Measurements from ENCODE around the gene LTBP1. TPM values are rescaled to one million over a fixed set of nuclear protein-coding genes. Genes with fewer than 3 reads are reported as not detected.

Gene LTBP1
- total RNA-seq, 2 experiments from 2014 or later: 0.06 TPM; not detected in 1

DNA sequence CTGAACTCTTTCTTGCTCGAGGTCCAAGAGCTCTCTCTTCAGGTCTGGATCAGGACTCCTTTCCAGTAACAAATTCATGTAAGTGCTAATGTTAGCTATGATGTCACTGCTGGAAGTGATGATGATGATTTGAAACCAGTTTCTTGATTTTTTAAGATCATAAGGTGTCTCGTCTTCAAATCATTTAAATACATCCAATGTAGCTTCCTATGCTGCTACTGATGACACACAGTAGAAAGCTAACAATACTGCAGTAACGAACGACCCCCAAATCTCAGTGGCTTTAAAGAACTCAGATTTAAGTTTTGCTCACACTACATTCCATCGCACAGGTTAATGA lies 13.0 kb upstream of the LTBP1 start:
- no peaks in the 10 kb centered on the region for H3K27me3 ChIP-seq (ENCODE audit: control insufficient read depth in 1 of 2, insufficient read depth in 2 of 2, low read length in 2 of 2)
- POLR2A ChIA-PET: no interaction called here
- no peak overlapping the region for H3K4me3 Mint-ChIP-seq
- no peak overlapping the region for H3K27ac ChIP-seq (ENCODE audit: low read depth in 1 of 2, low read length in 2 of 2)
- intact Hi-C loops (cut with DNase I, micrococcal nuclease): no loop called here
- ATAC-seq (ENCODE audit: poor library complexity): no peak
- no peaks in the 10 kb centered on the region for H3K9me3 Mint-ChIP-seq
- no peak overlapping the region for H3K27ac Mint-ChIP-seq
- H3K9me3 ChIP-seq (ENCODE audit: control insufficient read depth in 1 of 2, insufficient read depth in 1 of 2, low read length in 2 of 2): no peaks in the 10 kb centered on the region
- no peaks in the 10 kb centered on the region for H3K36me3 ChIP-seq (ENCODE audit: insufficient read depth, low read length)
- CTCF ChIA-PET: no interaction called here
- DNase-seq: no peak
- peaks cover 12% of the 10 kb centered on the region for H3K27me3 Mint-ChIP-seq
- no peak for TF ChIP-seq CTCF (IDR thresholded peaks at IDR 0.05)
- H3K36me3 Mint-ChIP-seq (ENCODE audit: low read depth): no peaks in the 10 kb centered on the region
- H3K4me1 Mint-ChIP-seq (ENCODE audit: low read depth): no peaks in the 10 kb centered on the region
- H3K4me1 ChIP-seq (ENCODE audit: insufficient read depth, low read length): no peaks in the 10 kb centered on the region
- no peak overlapping the region for H3K4me3 ChIP-seq (ENCODE audit: low read length)

GRCh38 chr2:32937602-32938448 lies 8.9 kb upstream of the LTBP1 start:
- Mint-ChIP-seq H3K27me3 (peaks cover 13% of the 10 kb centered on the region), H3K9me3 (no peaks in the 10 kb centered on the region), H3K27ac (no peak overlapping the region), H3K4me1 (ENCODE audit: low read depth) (no peaks in the 10 kb centered on the region), H3K36me3 (ENCODE audit: low read depth) (no peaks in the 10 kb centered on the region), H3K4me3 (no peak overlapping the region)
- no peak for TF ChIP-seq CTCF (IDR thresholded peaks at IDR 0.05)
- no peaks in the 10 kb centered on the region for H3K9me3 ChIP-seq (ENCODE audit: control insufficient read depth in 1 of 2, insufficient read depth in 1 of 2, low read length in 2 of 2)
- intact Hi-C loops (cut with DNase I, micrococcal nuclease): no loop called here
- no peak overlapping the region for H3K27ac ChIP-seq (ENCODE audit: low read depth in 1 of 2, low read length in 2 of 2)
- ATAC-seq (ENCODE audit: poor library complexity) (no peak), DNase-seq (no peak)
- H3K27me3 ChIP-seq (ENCODE audit: control insufficient read depth in 1 of 2, insufficient read depth in 2 of 2, low read length in 2 of 2): no peaks in the 10 kb centered on the region
- H3K4me3 ChIP-seq (ENCODE audit: low read length): no peak overlapping the region
- H3K4me1 ChIP-seq (ENCODE audit: insufficient read depth, low read length): no peaks in the 10 kb centered on the region
- ChIA-PET CTCF (no interaction called here), POLR2A (no interaction called here)
- H3K36me3 ChIP-seq (ENCODE audit: insufficient read depth, low read length): no peaks in the 10 kb centered on the region

DNA sequence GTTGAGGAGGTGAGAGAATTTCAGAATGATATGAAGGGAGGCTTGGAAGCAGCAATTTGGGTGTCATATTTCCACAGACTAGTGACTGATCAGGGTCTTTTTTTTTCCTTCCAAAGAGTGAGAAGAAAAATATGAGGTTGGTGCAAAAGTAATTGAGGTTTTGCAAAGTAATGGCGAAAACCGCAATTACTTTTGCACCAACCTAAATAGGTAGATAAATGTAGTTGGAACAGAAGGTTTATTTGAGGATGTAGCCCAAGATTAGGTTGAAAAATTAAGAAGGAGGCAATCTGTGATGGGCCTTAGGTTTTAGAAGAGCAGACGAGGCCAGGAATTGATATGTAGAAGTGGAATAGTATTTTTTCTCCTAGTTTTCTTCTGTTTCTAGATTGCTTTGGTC lies 7.8 kb upstream of the LTBP1 start:
- H3K4me3 Mint-ChIP-seq: no peak overlapping the region
- no peak for TF ChIP-seq CTCF (IDR thresholded peaks at IDR 0.05)

More for the DNA sequence above, 7.8 kb upstream of the LTBP1 start:
- ATAC-seq (ENCODE audit: poor library complexity) (no peak), DNase-seq (no peak)
- H3K27ac ChIP-seq (ENCODE audit: low read depth in 1 of 2, low read length in 2 of 2): no peak overlapping the region
- no peaks in the 10 kb centered on the region for H3K27me3 ChIP-seq (ENCODE audit: control insufficient read depth in 1 of 2, insufficient read depth in 2 of 2, low read length in 2 of 2)
- H3K27me3 Mint-ChIP-seq: peaks cover 13% of the 10 kb centered on the region
- no peaks in the 10 kb centered on the region for H3K9me3 Mint-ChIP-seq
- intact Hi-C loops (cut with DNase I, micrococcal nuclease): no loop called here
- no peaks in the 10 kb centered on the region for H3K4me1 ChIP-seq (ENCODE audit: insufficient read depth, low read length)
- ChIA-PET CTCF (no interaction called here), POLR2A (no interaction called here)
- H3K27ac Mint-ChIP-seq: no peak overlapping the region
- H3K9me3 ChIP-seq (ENCODE audit: control insufficient read depth in 1 of 2, insufficient read depth in 1 of 2, low read length in 2 of 2): no peaks in the 10 kb centered on the region
- H3K4me3 ChIP-seq (ENCODE audit: low read length): no peak overlapping the region
- no peaks in the 10 kb centered on the region for H3K36me3 Mint-ChIP-seq (ENCODE audit: low read depth)
- H3K36me3 ChIP-seq (ENCODE audit: insufficient read depth, low read length): no peaks in the 10 kb centered on the region
- no peaks in the 10 kb centered on the region for H3K4me1 Mint-ChIP-seq (ENCODE audit: low read depth)
